A673 (cell line): ENCODE data around the gene ESRRB.

Experiments
- EZH2 ChIP-seq: fragments of 200-600 bp; sonication (generic); IDR thresholded peaks from 2 replicates; pipeline ENCODE4 v1.6.1; 2017; ENCODE audit warnings: borderline replicate concordance, low read depth, mild to moderate bottlenecking, mixed read lengths, antibody characterized with exemption, low read length; ENCODE audit not compliant: poor library complexity, severe bottlenecking
- TF ChIP-seq, protein P1 (sequence below): fragments of 300-800, 200-600 bp; sonication (generic); conservative IDR thresholded peaks from 2 replicates; pipeline ENCODE4 v1.5.1; 2017; ENCODE audit warnings: low read depth, mild to moderate bottlenecking, antibody characterized with exemption, low read length, moderate library complexity, mixed read lengths

GRCh38 chr14:76502638-76503037 is 126.7 kb downstream of the ESRRB start:
- TF ChIP-seq, protein P1, sequence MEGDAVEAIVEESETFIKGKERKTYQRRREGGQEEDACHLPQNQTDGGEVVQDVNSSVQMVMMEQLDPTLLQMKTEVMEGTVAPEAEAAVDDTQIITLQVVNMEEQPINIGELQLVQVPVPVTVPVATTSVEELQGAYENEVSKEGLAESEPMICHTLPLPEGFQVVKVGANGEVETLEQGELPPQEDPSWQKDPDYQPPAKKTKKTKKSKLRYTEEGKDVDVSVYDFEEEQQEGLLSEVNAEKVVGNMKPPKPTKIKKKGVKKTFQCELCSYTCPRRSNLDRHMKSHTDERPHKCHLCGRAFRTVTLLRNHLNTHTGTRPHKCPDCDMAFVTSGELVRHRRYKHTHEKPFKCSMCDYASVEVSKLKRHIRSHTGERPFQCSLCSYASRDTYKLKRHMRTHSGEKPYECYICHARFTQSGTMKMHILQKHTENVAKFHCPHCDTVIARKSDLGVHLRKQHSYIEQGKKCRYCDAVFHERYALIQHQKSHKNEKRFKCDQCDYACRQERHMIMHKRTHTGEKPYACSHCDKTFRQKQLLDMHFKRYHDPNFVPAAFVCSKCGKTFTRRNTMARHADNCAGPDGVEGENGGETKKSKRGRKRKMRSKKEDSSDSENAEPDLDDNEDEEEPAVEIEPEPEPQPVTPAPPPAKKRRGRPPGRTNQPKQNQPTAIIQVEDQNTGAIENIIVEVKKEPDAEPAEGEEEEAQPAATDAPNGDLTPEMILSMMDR: no peak
- TF ChIP-seq EZH2: no peak
